B cell (primary cell): ENCODE measurements around the gene FARP1. TPM values are rescaled to one million over a fixed set of nuclear protein-coding genes. Genes with fewer than 3 reads are reported as not detected.

ENCODE experiments used
- ATAC-seq: fragments of 200-7000 bp; cut with Tn5 transposase; one replicate; pipeline ENCODE4 v1.10.0; 2021; ENCODE audit warnings: low read depth, mild to moderate bottlenecking, moderate number of reproducible peaks, moderate library complexity
- CTCF ChIA-PET: fragments of 350-600 bp; sonication (Branson Sonifier 250); formaldehyde crosslinking; loops from one replicate; lab custom pipeline; 2021; ENCODE audit warnings: antibody characterized with exemption, inconsistent platforms; lab: Charles Lee
- POLR2A ChIA-PET: fragments of 350-600 bp; sonication (Branson Sonifier 250); formaldehyde crosslinking; loops from one replicate; lab custom pipeline; 2021; ENCODE audit warnings: antibody characterized with exemption; lab: Charles Lee
- DNase-seq: peaks from one replicate; pipeline ENCODE4 v3.0.0; 2013
- H2AFZ ChIP-seq: 2 replicates; pipeline ENCODE4 v1.6.1; 2012; ENCODE audit warnings: mild to moderate bottlenecking, low read depth, low read length; ENCODE audit not compliant: insufficient read depth, poor library complexity, severe bottlenecking
- H3K27ac ChIP-seq, 2 donors: 1 replicate in 1 of 2; 2 replicates in 1 of 2; pipeline ENCODE4 v1.5.1; 2012 to 2013; ENCODE audit warnings: low read length in 2 of 2, mild to moderate bottlenecking in 2 of 2, moderate library complexity in 1 of 2
- H3K27me3 ChIP-seq, 4 experiments: fragments of 200-600 bp in 1 of 4; sonication (generic) in 1 of 4; replicated peaks in 1 of 4; 1 replicate in 2 of 4; 2 replicates in 2 of 4; pipeline versions ENCODE4 v1.6.1 to v1.7.0; 2013 to 2016; ENCODE audit warnings: low read length in 3 of 4, mild to moderate bottlenecking in 2 of 4, mixed read lengths in 1 of 4, moderate library complexity in 1 of 4; ENCODE audit not compliant: insufficient read depth in 4 of 4, control insufficient read depth in 3 of 4; ENCODE audit errors: control extremely low read depth in 1 of 4
- H3K36me3 ChIP-seq, 2 experiments: replicated peaks in 1 of 2; 1 replicate in 1 of 2; 2 replicates in 1 of 2; pipeline versions ENCODE4 v1.6.1 to v1.7.1; 2013; ENCODE audit warnings: low read length in 1 of 2; ENCODE audit not compliant: insufficient read depth in 2 of 2, control insufficient read depth in 1 of 2; ENCODE audit errors: control extremely low read depth in 1 of 2, extremely low read depth in 1 of 2
- H3K4me1 ChIP-seq, 2 donors: fragments of 200-600 bp in 1 of 2; sonication (generic) in 1 of 2; 1 replicate in 1 of 2; 2 replicates in 1 of 2; pipeline versions ENCODE4 v1.5.1 to v1.6.1; 2013 to 2017; ENCODE audit warnings: low read length in 2 of 2; ENCODE audit not compliant: control insufficient read depth in 2 of 2, insufficient read depth in 2 of 2
- H3K4me2 ChIP-seq: replicated peaks from 2 replicates; pipeline ENCODE3; 2012; ENCODE audit warnings: mild to moderate bottlenecking, low read depth, low read length; ENCODE audit not compliant: poor library complexity, severe bottlenecking
- H3K4me3 ChIP-seq, 5 experiments: fragments of 200-600 bp in 1 of 5; sonication (generic) in 1 of 5; 1 replicate in 3 of 5; 2 replicates in 2 of 5; pipeline versions ENCODE4 v1.5.1 to v1.7.0; 2011 to 2016; ENCODE audit warnings: low read length in 4 of 5, mild to moderate bottlenecking in 4 of 5, low read depth in 2 of 5, control low read depth in 1 of 5, moderate library complexity in 1 of 5; ENCODE audit not compliant: insufficient read depth in 1 of 5; ENCODE audit errors: control extremely low read depth in 1 of 5, extremely low read depth in 1 of 5
- H3K79me2 ChIP-seq: fragments of 200-600 bp; sonication (generic); one replicate; pipeline ENCODE4 v1.6.0; 2016; ENCODE audit warnings: low read length; ENCODE audit not compliant: control insufficient read depth, insufficient read depth
- H3K9ac ChIP-seq: fragments of 200-600 bp; sonication (generic); 2 replicates; pipeline ENCODE4 v1.6.1; 2017; ENCODE audit warnings: mild to moderate bottlenecking, low read length, moderate library complexity
- H3K9me3 ChIP-seq, 3 donors: one replicate each; pipeline versions ENCODE4 v1.6.1 to v1.7.1; 2013; ENCODE audit warnings: low read length in 2 of 3; ENCODE audit not compliant: control insufficient read depth in 2 of 3, insufficient read depth in 1 of 3; ENCODE audit errors: control extremely low read depth in 1 of 3
- H4K20me1 ChIP-seq: 2 replicates; pipeline ENCODE4 v1.6.0; 2012; ENCODE audit warnings: mild to moderate bottlenecking, low read length; ENCODE audit not compliant: insufficient read depth, control insufficient read depth, poor library complexity, severe bottlenecking
- H3K27ac Mint-ChIP-seq: one replicate; pipeline ENCODE4 v1.8.0; 2021; ENCODE audit warnings: mixed read lengths
- H3K27me3 Mint-ChIP-seq: one replicate; pipeline ENCODE4 v1.8.0; 2021; ENCODE audit warnings: mixed read lengths
- H3K4me1 Mint-ChIP-seq: one replicate; pipeline ENCODE4 v1.8.0; 2021; ENCODE audit warnings: mixed read lengths
- H3K4me3 Mint-ChIP-seq: one replicate; pipeline ENCODE4 v1.8.0; 2021; ENCODE audit warnings: mixed read lengths
- H3K9me3 Mint-ChIP-seq: one replicate; pipeline ENCODE4 v1.8.0; 2022; ENCODE audit warnings: mixed read lengths; ENCODE audit not compliant: insufficient read depth
- CTCF ChIP-seq: fragments of 200-600 bp; IDR thresholded peaks from one replicate; pipeline ENCODE4 v1.8.0; 2022; ENCODE audit warnings: antibody characterized with exemption, mild to moderate bottlenecking
- EZH2 ChIP-seq: IDR thresholded peaks from 2 replicates; pipeline ENCODE4 v1.6.1; 2012; ENCODE audit warnings: borderline replicate concordance, low read depth, mild to moderate bottlenecking, moderate library complexity, low read length; ENCODE audit not compliant: insufficient read depth, poor library complexity, severe bottlenecking
- WGBS: methylation state at CpG from one replicate; pipeline ENCODE4 v1.1.5; 2013; ENCODE audit warnings: missing lambda C conversion rate; ENCODE audit not compliant: insufficient coverage; 5-methylcytosine and 5-hydroxymethylcytosine counted together
- intact Hi-C: fragments of 100-400 bp; cut with micrococcal nuclease; formaldehyde crosslinking; loops from one replicate; pipeline ENCODE4 v1.10.0; 2022
- polyA plus RNA-seq: library from polyadenylated mRNA; depleted of rRNA; stranded (reverse); fragments of >200 nt; gene quantifications from 2 replicates; pipeline ENCODE4 v1.2.3, GENCODE V29; 2012
- total RNA-seq, 2 donors: library from RNA; stranded (reverse); fragments of 120-200 nt in 1 of 2; gene quantifications; 1 replicate in 1 of 2; 2 replicates in 1 of 2; pipeline versions ENCODE4 v1.2.3 to v1.2.4, GENCODE V29; 2013 to 2022

The FARP1 gene
- total and polyA plus RNA-seq, 2 donors (not counting 1 experiment from before 2014, with no cell fraction given): 0.15 to 1.5 TPM

- no peak for TF ChIP-seq EZH2
- no peak for TF ChIP-seq CTCF
- peaks cover 6% of the 10 kb centered on the region for H3K27me3 Mint-ChIP-seq
- CTCF ChIA-PET: no interaction called here
- no peaks in the 10 kb centered on the region for H3K36me3 ChIP-seq
- H3K27ac ChIP-seq: no peak overlapping the region
- H3K4me1 Mint-ChIP-seq: peaks cover 8% of the 10 kb centered on the region
- H3K79me2 ChIP-seq: no peaks in the 10 kb centered on the region
- no peak overlapping the region for H3K4me3 ChIP-seq
- no peaks in the 10 kb centered on the region for H3K9me3 Mint-ChIP-seq
- POLR2A ChIA-PET: no interaction called here
- H3K4me3 Mint-ChIP-seq: no peak overlapping the region
- intact Hi-C loops: no loop called here
- H3K9ac ChIP-seq: no peak overlapping the region
- no peak overlapping the region for H3K27ac Mint-ChIP-seq
- no CpG with 5 or more reads among the region's 2 CpGs for WGBS
- H3K4me1 ChIP-seq: peaks cover 1 to 8% of the 10 kb centered on the region in 2 donors
- DNase-seq (no peak), ATAC-seq (no peak)
- H3K4me2 ChIP-seq: no peak overlapping the region
- peaks cover 0 to 7% (median 2%) of the 10 kb centered on the region in 3 donors for H3K9me3 ChIP-seq
- H2AFZ ChIP-seq: no peak overlapping the region
- no peaks in the 10 kb centered on the region for H4K20me1 ChIP-seq
- H3K27me3 ChIP-seq: no peaks in the 10 kb centered on the region
Measured at GRCh38 chr13:98274921-98275487, 132.1 kb downstream of the FARP1 start.

- Histone ChIP-seq H2AFZ (no peak overlapping the region), H3K9me3 (peaks cover 0 to 12% (median 2%) of the 10 kb centered on the region in 3 donors), H3K79me2 (no peaks in the 10 kb centered on the region), H3K4me1 (peaks cover 7 to 13% of the 10 kb centered on the region in 2 donors), H3K36me3 (no peaks in the 10 kb centered on the region), H3K9ac (no peak overlapping the region), H3K4me2 (no peak overlapping the region), H3K27ac (no peak overlapping the region), H3K4me3 (no peak overlapping the region), H3K27me3 (no peaks in the 10 kb centered on the region), H4K20me1 (no peaks in the 10 kb centered on the region)
- ATAC-seq (no peak), DNase-seq (no peak)
- no peak overlapping the region for H3K4me3 Mint-ChIP-seq
- peaks cover 14% of the 10 kb centered on the region for H3K4me1 Mint-ChIP-seq
- H3K9me3 Mint-ChIP-seq: no peaks in the 10 kb centered on the region
- no peak overlapping the region for H3K27ac Mint-ChIP-seq
- WGBS: 83% methylated on average over 2 of the region's 2 CpGs
- TF ChIP-seq EZH2 (no peak), CTCF (no peak)
- CTCF ChIA-PET: no interaction called here
- H3K27me3 Mint-ChIP-seq: peaks cover 6% of the 10 kb centered on the region
- intact Hi-C loops: no loop called here
- POLR2A ChIA-PET: no interaction called here
Measured at GRCh38 chr13:98275681-98276171, 132.8 kb downstream of the FARP1 start.
